Stomach (tissue), 9 donors: ENCODE data around the gene C17orf50. TPM values are rescaled to one million over a fixed set of nuclear protein-coding genes. Genes with fewer than 3 reads are reported as not detected.

Experiments
- DNase-seq, 2 donors: peaks; one replicate each; pipeline versions ENCODE4 v3.0.0 to v3.0.0-alpha.2; 2013 to 2019
- H3K27ac ChIP-seq, 5 donors: fragments of 200-600 bp in 4 of 5; sonication (generic) in 4 of 5; one replicate each; pipeline ENCODE4 v1.5.1; 2013 to 2019; ENCODE audit warnings: mild to moderate bottlenecking in 1 of 5, moderate library complexity in 1 of 5
- H3K27me3 ChIP-seq, 3 donors: fragments of 200-600 bp; sonication (generic); one replicate each; pipeline ENCODE4 v1.5.1; 2017 to 2019; ENCODE audit warnings: mixed run types in 1 of 3
- H3K36me3 ChIP-seq, 4 donors: fragments of 200-600 bp; sonication (generic); 1 replicate in 3 of 4; 2 replicates in 1 of 4; pipeline ENCODE4 v1.5.1; 2016 to 2019
- H3K4me1 ChIP-seq, 4 donors: fragments of 200-600 bp; sonication (generic); one replicate each; pipeline ENCODE4 v1.5.1; 2016 to 2019
- H3K4me3 ChIP-seq, 4 donors: fragments of 200-600 bp; sonication (generic) in 3 of 4; one replicate each; pipeline ENCODE4 v1.5.1; 2016 to 2019; ENCODE audit warnings: mild to moderate bottlenecking in 1 of 4
- H3K9me3 ChIP-seq, 4 donors: fragments of 200-600 bp; sonication (generic); one replicate each; pipeline ENCODE4 v1.5.1; 2016 to 2019
- CTCF ChIP-seq, 7 experiments: fragments of 450-650 bp in 4 of 7; fragments of 200-600 bp in 3 of 7; sonication (generic) in 3 of 7; IDR thresholded peaks; one replicate each; pipeline ENCODE4 v1.5.1; 2016 to 2019; ENCODE audit warnings: antibody characterized with exemption in 7 of 7, control low read depth in 2 of 7, mild to moderate bottlenecking in 1 of 7
- EP300 ChIP-seq: sonication (generic); formaldehyde crosslinking; IDR thresholded peaks from one replicate; pipeline ENCODE4 v1.6.1; 2017; ENCODE audit warnings: antibody characterized with exemption
- POLR2A ChIP-seq, 4 donors: fragments of 450-650 bp; IDR thresholded peaks; one replicate each; pipeline ENCODE4 v1.6.1; 2016; ENCODE audit warnings: antibody characterized with exemption in 4 of 4, control low read depth in 2 of 4, mild to moderate bottlenecking in 1 of 4, moderate library complexity in 1 of 4
- POLR2AphosphoS5 ChIP-seq, 3 donors: sonication (generic); formaldehyde crosslinking; IDR thresholded peaks; one replicate each; pipeline ENCODE4 v1.6.1; 2016; ENCODE audit warnings: antibody characterized with exemption in 3 of 3
- WGBS, 5 donors: extraction: QIAGEN DNeasy Blood & Tissue Kit in 3 of 5; methylation state at CpG; one replicate each; pipeline versions ENCODE4 v1.1.5 to v1.1.7; 2013 to 2018; 5-methylcytosine and 5-hydroxymethylcytosine counted together
- intact Hi-C: fragments of 100-400 bp; cut with DNase I; formaldehyde crosslinking; loops from one replicate; pipeline ENCODE4 v1.15.1; 2023; ENCODE audit warnings: low total_unique reads
- polyA plus RNA-seq, 3 donors: library from polyadenylated mRNA; stranded (reverse); fragments of 200-250 nt; gene quantifications; one replicate each; pipeline ENCODE4 v1.2.3, GENCODE V29; 2013
- total RNA-seq, 5 donors: library from RNA; depleted of rRNA; stranded (reverse); fragments of >200 nt; gene quantifications; one replicate each; pipeline versions ENCODE4 v1.1.0 to v1.2.3, GENCODE V29; 2014 to 2016
- donor health status: healthy with polysubstance abuse.
- donor health status: Bipolar disorder and iron deficiency.
- donor health status: healthy.

C17orf50 gene
- total and polyA plus RNA-seq, 8 donors, result not detected

GRCh38 chr17:35723735-35724134, 37.0 kb upstream of the C17orf50 start:
- Histone ChIP-seq H3K4me3 (no peak overlapping the region), H3K27ac (no peak overlapping the region), H3K36me3 (peaks cover 21 to 90% (median 86%) of the 10 kb centered on the region in 4 donors), H3K4me1 (peaks cover 0 to 14% (median 7%) of the 10 kb centered on the region in 4 donors), H3K27me3 (no peaks in the 10 kb centered on the region), H3K9me3 (no peaks in the 10 kb centered on the region)
- WGBS, 5 donors, result 90 to 100% (median 99%) methylated on average over 2 of the region's 2 CpGs
- TF ChIP-seq EP300 (no peak), CTCF (IDR thresholded peaks at IDR 0.05) (no peak), POLR2A (IDR thresholded peaks at IDR 0.05) (no peak), POLR2AphosphoS5 (IDR thresholded peaks at IDR 0.05) (no peak)
- DNase-seq, result no peak
- intact Hi-C loops, result no loop called here

- DNase-seq, result no peak
- Histone ChIP-seq H3K9me3 (no peaks in the 10 kb centered on the region), H3K36me3 (peaks cover 21 to 78% (median 75%) of the 10 kb centered on the region in 4 donors), H3K4me3 (no peak overlapping the region), H3K4me1 (peaks cover 0 to 14% (median 7%) of the 10 kb centered on the region in 4 donors), H3K27ac (no peak overlapping the region), H3K27me3 (no peaks in the 10 kb centered on the region)
- intact Hi-C loops, result no loop called here
- WGBS, 5 donors, result 93 to 95% (median 93%) methylated on average over 4 of the region's 4 CpGs
- TF ChIP-seq CTCF (IDR thresholded peaks at IDR 0.05) (no peak), EP300 (no peak)
Observed at GRCh38 chr17:35725058-35725457, 35.6 kb upstream of the C17orf50 start.

- H3K27me3 ChIP-seq, result no peaks in the 10 kb centered on the region
- H3K27ac ChIP-seq, result peak overlapping the region in 1 of 5 donors; percentile 15
- TF ChIP-seq CTCF (IDR thresholded peaks at IDR 0.05) (no peak), POLR2AphosphoS5 (IDR thresholded peaks at IDR 0.05) (no peak), POLR2A (IDR thresholded peaks at IDR 0.05) (no peak), EP300 (no peak)
- 78 to 93% (median 85%) methylated on average over 2 of the region's 2 CpGs for WGBS, 5 donors
- intact Hi-C loops, result no loop called here
- H3K4me3 ChIP-seq, result no peak overlapping the region
- no peaks in the 10 kb centered on the region for H3K9me3 ChIP-seq
- peaks cover 0 to 20% (median 12%) of the 10 kb centered on the region in 4 donors for H3K4me1 ChIP-seq
- peaks cover 21 to 73% (median 71%) of the 10 kb centered on the region in 4 donors for H3K36me3 ChIP-seq
- DNase-seq, result no peak
Observed at GRCh38 chr17:35725802-35726126, 34.9 kb upstream of the C17orf50 start.

- Histone ChIP-seq H3K4me1 (peaks cover 4 to 26% (median 18%) of the 10 kb centered on the region in 4 donors), H3K4me3 (no peak overlapping the region), H3K36me3 (peaks cover 21 to 68% (median 65%) of the 10 kb centered on the region in 4 donors), H3K27ac (peak overlapping the region in 3 of 5 donors; percentile 9 to 25 (median 15)), H3K27me3 (peaks cover 0 to under 1% (median 0%) of the 10 kb centered on the region in 3 donors), H3K9me3 (no peaks in the 10 kb centered on the region)
- 50 to 78% (median 62%) methylated on average over 6 of the region's 6 CpGs for WGBS, 5 donors
- intact Hi-C loops, result no loop called here
- peak in 1 of 2 donors; percentile 79 for DNase-seq
- no peak for TF ChIP-seq EP300
- no peak for TF ChIP-seq POLR2AphosphoS5 (IDR thresholded peaks at IDR 0.05)
- no peak for TF ChIP-seq POLR2A (IDR thresholded peaks at IDR 0.05)
- no peak for TF ChIP-seq CTCF (IDR thresholded peaks at IDR 0.05)
Observed at GRCh38 chr17:35726127-35726952, 34.3 kb upstream of the C17orf50 start.
